ENCODE measurements around the gene CETP.
"Not testable (repeated sequence)": the region's sequence is repeated elsewhere in the genome, so short reads cannot be mapped to it uniquely, and the experiment has no call there.

The CETP gene

DNA sequence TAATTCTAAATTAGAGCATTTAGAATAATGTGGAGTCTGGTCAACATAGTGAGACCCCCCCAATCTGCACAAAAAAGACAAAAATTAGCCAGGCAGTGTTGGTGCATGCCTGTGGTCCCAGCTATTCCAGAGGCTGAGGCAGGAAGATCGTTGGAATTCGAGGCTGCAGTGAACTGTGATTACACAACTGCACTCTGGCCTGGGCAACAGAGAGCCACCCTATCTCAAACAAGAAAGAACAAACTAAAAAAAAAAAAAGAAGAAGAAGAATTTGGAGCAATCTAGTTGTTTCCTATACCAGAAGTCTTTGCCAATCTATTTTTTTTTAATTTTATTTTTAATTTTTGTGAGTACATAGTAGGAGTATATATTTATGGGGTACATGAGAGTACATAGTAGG, 6.0 kb downstream of the CETP start:
- no peak overlapping the region for H3K4me3 ChIP-seq (ENCODE audit: control insufficient read depth, low read depth, low read length)
- TF ChIP-seq CTCF (IDR thresholded peaks at IDR 0.05; ENCODE audit: control insufficient read depth, insufficient read depth, low read depth, low read length, missing control alignments), result no peak
- DNase-seq (ENCODE audit: low read depth), result no peak

GRCh38 chr16:56969769-56970168, 8.0 kb downstream of the CETP start:
- no peak overlapping the region for H3K4me3 ChIP-seq (ENCODE audit: control insufficient read depth, low read depth, low read length)
- no peak for DNase-seq (ENCODE audit: low read depth)
- TF ChIP-seq CTCF (IDR thresholded peaks at IDR 0.05; ENCODE audit: control insufficient read depth, insufficient read depth, low read depth, low read length, missing control alignments), result no peak

DNA sequence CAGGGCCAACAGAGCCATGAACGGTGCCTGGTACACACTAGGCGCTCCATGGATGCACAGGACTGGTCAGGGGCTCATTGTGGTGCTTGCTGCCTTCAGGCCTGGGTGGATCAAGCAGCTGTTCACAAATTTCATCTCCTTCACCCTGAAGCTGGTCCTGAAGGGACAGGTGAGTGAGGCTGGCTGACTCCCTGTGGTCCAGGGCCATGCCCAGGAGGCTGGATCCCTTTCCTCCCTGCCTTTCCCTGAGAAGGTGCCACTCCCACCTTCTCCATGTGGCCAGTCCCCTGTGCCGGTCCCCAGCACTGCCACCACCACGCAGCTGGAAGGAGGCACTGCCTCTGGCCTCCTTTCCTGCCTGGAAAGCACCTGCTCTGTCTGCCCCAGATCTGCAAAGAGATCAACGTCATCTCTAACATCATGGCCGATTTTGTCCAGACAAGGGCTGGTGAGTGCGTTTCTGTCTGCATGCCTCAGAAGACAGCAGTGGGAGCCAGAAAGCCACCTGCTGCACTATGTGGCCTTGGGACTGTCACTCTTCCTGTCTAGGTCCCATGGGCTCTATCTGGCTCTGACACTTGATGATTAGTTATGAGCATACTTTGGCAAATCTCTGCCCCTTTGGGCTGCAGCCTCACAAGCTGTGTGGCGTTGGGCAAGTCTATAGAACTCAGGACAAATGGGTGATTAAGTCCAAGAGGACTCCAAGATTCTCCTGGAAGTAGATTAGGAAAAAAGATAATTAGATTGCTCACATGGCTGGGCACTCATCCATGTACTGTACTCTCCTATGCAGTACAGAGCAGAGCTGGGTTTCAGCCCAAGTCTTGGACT, 9.4 kb downstream of the CETP start:
- no peak overlapping the region for H3K4me3 ChIP-seq (ENCODE audit: control insufficient read depth, low read depth, low read length)
- no peak for DNase-seq (ENCODE audit: low read depth)
- no peak for TF ChIP-seq CTCF (IDR thresholded peaks at IDR 0.05; ENCODE audit: control insufficient read depth, insufficient read depth, low read depth, low read length, missing control alignments)

- no peak for DNase-seq (ENCODE audit: low read depth)
- TF ChIP-seq CTCF (IDR thresholded peaks at IDR 0.05; ENCODE audit: control insufficient read depth, insufficient read depth, low read depth, low read length, missing control alignments), result no peak
- H3K4me3 ChIP-seq (ENCODE audit: control insufficient read depth, low read depth, low read length), result no peak overlapping the region
These were observed 10.0 kb downstream of the CETP start for GRCh38 chr16:56971768-56972043.

DNA sequence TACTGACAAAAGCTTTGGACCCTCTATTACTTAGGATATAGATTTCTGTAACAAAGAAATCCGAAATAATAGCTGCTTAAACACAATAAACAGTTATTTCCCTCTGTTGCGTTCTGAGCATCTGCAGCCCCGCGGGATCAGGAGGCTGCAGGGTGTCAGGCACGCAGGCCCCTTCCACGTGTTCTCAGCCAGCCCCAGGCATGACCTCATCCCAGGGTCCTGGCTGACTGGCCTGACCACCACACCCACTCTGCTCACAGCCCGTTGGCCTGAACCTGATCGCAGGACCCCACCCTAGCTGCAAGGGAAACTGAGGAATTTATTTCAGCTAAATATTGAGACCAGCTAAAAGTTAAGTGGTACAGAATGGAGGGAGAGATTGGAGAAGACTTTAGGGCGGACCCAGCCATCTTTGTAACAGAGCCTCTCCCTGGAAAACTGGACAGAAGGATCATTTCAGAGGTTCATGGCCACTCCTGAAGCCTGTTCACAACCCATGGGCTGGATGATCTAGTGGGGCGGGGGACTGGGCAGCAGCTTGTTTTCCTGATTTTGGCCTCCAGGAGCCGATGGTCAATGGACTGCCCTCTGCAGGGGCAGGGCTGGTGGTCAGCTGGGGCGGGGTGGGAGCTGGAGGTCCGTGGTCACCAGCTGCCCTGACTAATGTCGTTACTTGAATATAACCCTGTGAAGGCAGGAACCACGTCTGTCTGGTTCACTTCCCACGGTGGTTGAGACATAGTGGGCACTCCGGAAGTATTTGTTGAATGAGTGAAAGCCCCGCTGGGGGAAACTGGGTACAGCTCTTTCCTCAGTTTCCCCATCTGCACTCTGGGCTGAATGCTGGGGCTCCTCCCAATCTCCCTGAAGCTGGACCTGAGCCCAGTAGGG, 10.9 kb downstream of the CETP start:
- no peak for DNase-seq (ENCODE audit: low read depth)
- no peak overlapping the region for H3K4me3 ChIP-seq (ENCODE audit: control insufficient read depth, low read depth, low read length)
- no peak for TF ChIP-seq CTCF (IDR thresholded peaks at IDR 0.05; ENCODE audit: control insufficient read depth, insufficient read depth, low read depth, low read length, missing control alignments)

- no peak for DNase-seq (ENCODE audit: low read depth)
- no peak overlapping the region for H3K4me3 ChIP-seq (ENCODE audit: control insufficient read depth, low read depth, low read length)
- no peak for TF ChIP-seq CTCF (IDR thresholded peaks at IDR 0.05; ENCODE audit: control insufficient read depth, insufficient read depth, low read depth, low read length, missing control alignments)
These were observed 11.5 kb downstream of the CETP start for GRCh38 chr16:56973294-56973689.

DNA sequence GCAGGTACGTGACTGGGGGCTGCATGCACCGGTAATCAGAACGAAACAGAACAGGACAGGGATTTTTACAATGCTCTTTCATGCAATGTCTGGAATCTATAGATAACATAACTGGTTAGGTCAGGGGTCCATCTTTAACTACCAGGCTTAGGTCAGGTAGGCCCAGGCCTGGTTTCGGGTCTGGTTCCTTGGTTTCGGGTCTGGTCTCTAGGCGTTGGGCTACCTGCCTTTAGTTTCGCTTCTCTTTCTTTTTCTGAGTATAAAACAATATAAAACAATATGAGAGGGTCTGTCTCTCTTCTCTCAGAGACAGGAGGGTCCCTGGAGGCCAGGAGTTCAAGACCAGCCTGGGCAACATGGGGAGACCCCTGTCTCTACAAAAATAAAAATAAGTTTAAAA, 12.1 kb downstream of the CETP start:
- H3K4me3 ChIP-seq (ENCODE audit: control insufficient read depth, low read depth, low read length); DNase-seq (ENCODE audit: low read depth): not testable (repeated sequence)
